Measurements from ENCODE around the gene MRI1.
"Not testable (repeated sequence)": the region's sequence is repeated elsewhere in the genome, so short reads cannot be mapped to it uniquely, and the experiment has no call there.

Gene MRI1

DNA sequence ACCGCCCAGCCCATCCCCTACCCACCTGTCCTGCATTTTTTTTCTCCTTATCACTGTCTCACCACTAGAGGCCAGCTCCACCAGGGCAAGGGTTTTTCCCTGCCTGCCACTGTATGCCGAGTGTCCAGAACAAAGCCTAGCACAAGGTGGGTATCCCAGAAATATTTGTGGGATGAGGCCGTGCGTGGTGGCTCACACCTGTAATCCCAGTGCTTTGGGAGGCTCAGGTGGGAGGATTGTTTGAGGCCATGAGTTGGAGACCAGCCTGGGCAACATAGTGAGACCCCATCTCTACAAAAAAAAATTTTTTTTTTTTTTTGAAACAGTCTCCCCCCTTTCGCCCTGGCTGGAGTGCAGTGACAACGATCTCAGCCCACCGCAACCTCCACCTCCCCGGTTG is 2.9 kb upstream of the MRI1 start:
- DNase-seq (ENCODE audit: low read depth): no peak

DNA sequence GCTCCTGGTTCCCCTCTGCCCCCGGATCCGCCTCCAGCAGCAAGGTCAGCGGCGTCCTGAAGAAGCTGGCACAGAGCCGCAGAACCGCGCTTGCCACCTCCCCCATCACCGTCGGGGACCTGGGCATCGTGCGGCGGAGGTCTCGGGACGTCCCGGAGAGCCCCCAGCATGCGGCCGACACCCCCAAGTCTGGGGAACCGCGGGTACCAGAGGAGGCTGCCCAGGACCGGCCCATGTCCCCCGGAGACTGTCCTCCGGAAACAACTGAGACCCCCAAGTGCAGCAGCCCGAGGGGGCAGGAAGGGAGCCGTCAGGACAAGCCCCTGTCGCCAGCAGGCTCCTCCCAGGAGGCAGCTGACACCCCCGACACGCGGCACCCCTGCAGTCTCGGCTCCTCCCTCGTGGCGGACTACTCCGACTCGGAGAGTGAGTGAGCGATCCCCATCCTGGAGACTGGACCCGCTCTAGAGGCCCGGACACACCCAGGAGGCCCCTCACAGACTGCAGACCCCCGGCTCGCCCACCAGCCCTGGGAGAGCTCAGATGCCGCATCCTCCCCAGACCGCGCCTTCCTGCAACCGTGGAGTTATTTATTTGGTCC is 1.6 kb upstream of the MRI1 start:
- DNase-seq (ENCODE audit: low read depth): no peak

DNA sequence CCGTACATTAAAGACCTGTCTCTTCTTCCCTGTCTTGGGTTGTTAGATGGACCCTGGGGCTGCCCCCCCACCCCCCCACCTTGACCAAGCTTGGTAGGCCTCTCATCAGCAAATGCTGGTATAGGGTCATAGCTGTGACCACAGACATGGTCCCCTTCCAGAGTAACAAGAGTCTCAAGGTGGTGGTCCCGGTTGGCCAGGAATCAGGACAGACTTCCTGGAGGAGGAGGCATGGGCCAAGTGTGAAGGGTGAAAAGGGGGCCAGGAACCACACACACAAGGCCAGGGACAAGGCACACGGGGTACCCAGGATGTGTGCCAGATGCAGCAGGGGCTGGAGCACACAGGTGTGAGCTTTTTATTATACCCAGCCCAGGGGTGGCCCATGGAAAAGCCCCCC is 1.1 kb upstream of the MRI1 start:
- no peak for DNase-seq (ENCODE audit: low read depth)

DNA sequence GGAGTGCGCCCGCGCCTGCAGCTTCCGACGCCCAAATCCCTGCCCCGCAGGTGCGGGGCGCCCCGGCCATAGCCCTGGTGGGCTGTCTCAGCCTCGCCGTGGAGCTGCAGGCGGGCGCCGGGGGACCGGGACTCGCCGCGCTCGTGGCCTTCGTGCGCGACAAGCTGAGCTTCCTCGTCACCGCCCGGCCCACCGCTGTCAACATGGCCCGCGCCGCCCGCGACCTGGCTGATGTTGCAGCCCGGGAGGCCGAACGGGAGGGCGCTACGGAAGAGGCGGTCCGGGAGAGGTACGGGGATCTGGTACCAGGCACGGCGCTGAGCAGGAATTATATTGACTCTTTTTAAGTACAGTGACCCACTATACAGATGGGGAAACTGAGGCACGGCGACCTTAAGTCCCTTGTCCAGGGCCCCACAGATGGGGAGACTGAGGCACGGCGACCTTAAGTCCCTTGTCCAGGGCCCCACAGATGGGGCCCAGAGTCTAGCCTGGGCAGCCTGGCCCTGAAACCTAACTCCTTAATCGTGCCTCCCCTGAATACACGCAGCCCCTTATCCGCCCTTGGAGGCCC is 586 bp downstream of the MRI1 start:
- peak; percentile 21 for DNase-seq (ENCODE audit: low read depth)

DNA sequence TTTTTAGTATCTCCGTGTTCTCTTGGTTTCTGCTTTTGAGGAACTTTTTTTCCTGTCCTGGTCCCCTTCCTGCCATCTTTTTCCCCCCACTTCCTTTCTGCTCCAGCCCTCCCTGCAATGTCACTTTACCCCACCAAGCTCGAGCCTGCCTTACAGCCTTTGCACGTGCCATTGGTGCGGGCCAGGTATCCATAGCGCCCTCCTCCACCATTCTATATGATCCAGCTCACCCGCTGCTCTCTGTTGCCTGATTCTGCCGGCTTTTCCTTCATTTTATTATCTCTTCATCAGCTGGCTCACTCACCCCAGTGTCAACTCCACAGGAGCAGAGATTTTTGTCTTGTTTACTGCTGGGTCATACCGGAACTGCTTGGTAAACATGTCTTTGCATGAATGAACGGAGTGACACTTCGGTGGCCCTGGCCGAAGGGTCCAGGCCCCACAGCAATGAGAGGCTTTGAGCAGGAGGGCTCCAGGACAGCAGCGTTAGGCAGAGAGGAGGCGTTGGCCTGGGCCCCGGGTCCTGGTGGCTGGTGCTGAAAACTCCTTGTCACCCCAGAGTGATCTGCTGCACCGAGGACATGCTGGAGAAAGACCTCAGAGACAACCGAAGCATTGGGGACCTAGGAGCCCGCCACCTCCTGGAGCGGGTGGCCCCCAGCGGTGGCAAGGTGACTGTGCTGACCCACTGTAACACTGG is 1.2 kb downstream of the MRI1 start:
- no peak for DNase-seq (ENCODE audit: low read depth)

DNA sequence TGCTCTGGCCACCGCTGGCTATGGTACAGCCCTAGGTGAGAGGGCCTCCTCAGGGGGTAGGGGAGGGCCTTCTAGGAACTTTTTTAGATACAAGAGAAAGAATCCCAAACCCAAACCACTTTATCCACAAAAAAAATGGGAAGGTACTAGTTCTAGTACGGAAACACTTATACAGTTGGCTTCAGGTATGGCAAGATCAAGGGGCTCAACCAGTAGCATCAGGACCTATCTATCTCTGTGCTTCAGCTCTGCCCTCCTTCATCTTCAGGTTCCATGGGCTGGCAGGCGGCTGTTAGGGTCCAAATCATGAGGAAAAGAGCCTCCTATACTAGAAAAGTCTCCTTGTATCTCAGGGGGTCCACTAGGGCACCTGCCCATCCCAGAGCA is 1.8 kb downstream of the MRI1 start:
- no peak for DNase-seq (ENCODE audit: low read depth)

DNA sequence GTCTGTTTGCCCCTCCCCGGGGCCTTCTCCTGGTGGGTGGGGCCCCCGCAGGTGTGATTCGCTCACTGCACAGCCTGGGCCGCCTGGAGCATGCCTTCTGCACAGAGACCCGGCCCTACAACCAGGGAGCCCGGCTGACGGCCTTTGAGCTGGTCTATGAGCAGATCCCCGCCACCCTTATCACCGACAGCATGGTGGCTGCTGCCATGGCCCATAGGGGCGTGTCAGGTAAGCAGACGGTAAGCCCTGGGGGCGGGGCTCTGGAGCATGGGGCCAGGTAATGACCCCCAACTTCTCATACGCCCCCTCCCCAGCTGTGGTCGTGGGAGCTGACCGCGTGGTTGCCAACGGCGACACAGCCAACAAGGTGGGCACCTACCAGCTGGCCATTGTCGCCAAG is 4.2 kb downstream of the MRI1 start:
- DNase-seq (ENCODE audit: low read depth): no peak

DNA sequence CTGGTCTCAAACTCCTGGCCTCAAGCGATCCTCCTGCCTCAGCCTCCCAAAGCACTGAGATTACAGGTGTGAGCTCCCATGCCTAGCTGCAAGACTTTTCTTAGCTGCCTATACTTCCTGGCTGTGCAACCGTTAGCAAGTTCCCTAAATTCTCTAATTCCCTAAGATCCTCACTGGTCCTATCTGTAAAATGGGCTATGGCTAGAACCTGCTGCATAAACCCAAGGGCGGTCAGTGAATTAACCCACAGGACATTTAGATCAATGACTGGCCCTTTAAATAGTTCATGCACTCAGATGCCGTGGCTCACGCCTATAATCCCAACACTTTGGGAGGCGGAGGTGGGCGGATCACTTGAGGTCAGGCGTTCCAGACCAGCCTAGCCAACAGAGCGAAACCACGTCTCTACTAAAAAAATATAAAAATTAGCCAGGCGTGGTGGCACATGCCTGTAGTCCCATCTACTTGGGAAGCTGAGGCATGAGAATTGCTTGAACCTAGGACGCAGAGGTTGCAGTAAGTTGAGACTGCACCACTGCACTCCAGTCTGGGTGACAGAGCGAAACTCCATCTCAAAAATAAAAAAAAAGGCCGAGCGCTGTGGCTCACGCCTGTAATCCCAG is 5.8 kb downstream of the MRI1 start:
- DNase-seq (ENCODE audit: low read depth): no peak

DNA sequence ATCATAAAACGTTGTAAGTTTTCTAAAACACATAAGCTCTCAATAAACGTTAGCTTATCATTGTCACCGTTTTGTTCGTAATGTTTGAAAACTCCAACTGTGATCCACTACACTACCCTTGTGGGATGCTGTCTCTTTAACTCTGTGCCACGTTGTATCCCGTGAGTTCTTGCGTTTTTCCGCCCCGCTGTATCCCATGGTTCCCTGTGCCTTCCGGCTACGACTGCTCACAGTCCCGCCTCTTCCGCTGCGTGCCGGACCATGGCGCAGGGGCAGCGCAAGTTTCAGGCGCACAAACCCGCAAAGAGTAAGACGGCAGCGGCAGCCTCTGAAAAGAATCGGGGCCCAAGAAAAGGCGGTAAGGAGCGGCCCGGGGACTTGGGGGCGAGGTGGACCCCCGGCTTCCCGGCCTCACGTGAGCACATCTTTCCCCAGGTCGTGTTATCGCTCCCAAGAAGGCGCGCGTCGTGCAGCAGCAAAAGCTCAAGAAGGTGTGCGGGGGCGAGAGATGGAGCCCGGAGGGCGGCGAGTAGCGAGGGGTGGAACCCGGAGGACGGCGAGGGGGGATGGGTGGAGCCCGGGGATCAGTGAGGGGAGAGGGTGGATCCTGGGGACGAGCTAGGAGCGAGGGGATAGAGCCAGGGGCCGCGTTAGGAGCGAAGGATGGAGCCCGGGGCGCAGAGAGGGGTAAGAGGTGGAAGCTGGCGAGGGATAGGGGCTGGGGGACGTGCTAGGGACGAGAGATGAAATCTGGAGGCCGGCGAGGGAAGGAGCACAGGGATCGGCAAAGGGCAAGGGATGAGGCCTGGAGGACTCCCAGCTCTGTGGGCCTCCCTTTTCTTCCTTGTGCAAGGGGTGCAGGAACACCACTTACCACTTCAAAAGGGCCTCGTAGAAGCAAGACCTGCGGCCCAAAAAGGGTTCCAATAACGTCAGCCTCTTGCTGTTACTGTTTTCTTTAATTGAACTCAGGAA is 10.2 kb downstream of the MRI1 start, which contains the start of gene C19orf53:
Gene C19orf53 (plus strand): TSS at position 240 of the 975 bp plus-strand sequence. CDS start 22 bp downstream, at position 262.
- peak; percentile 81 for DNase-seq (ENCODE audit: low read depth)

DNA sequence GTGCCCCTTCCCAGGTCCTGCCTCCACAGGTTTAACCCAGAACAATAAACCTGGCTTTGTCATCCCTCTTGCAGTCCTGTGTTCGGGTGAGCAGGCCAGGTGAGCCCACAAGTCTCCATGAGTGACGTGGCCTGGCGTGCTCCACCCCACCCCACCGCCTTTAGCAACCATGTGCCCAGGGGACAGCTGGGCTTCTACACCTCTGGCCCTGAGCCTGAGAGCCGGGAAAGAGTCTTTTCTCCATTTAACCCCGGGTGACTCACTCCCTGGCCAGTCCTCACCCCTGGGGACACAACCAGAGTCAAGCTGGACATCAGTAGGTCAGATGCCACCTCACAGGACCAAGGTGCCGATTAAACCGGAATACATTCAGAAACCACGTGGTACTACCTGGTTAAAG is 14.1 kb downstream of the MRI1 start:
- no peak for DNase-seq (ENCODE audit: low read depth)

DNA sequence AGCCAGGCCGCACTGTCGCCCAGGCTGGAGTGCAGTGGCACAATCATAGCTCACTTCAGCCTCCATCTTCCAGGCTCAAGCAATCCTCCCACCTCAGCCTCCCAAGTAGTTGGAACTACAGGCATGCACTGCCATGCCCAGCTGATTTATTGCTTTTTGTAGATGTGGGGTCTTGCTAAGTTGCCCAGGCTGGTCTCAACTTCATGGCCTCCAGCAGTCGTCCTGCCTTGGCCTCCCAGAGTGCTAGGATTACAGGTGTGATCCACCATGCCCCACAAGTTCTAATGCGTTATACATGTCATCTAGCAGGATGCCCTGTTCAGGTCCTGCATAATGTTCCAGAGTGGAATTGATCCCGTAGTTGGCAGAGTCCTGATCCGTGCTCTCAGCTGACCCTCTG is 14.5 kb downstream of the MRI1 start:
- DNase-seq (ENCODE audit: low read depth): no peak

DNA sequence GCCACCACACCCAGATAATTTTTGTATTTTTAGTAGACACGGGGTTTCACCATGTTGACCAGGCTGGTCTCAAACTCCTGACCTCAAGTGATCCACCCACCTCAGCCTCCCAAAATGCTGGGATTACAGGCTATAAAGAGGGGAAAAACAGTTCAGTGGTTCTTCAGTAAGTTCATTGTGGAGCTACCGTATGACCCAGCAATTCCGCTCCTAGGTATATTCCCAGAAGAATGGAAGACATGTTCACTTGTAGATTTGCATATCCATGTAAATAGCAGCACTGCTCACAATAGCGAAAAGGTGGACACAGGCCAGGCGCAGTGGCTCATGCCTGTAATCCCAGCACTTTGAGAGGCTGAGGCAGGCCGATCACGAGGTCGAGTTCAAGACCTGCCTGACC is 15.5 kb downstream of the MRI1 start:
- not testable (repeated sequence) for DNase-seq (ENCODE audit: low read depth)

DNA sequence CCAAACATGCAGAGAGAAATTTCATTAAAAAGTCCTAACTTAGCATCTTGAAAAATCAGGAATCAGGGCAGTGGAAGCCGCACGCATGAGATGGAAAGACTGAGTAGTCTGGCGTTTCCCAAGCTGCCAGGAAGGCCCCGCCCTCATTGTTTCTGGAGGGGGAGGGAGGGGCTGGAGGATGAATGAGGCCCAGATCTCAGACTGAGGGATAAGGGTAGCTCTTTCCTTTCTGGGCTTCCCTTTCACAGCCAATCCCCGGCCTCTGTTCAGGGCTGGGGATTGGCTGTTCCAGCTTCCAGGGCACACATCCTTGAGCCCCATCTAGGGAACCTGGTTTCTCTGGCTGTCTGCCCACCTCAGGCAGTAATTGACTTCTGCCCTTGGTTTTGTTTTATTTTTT is 17.2 kb downstream of the MRI1 start:
- DNase-seq (ENCODE audit: low read depth): no peak

DNA sequence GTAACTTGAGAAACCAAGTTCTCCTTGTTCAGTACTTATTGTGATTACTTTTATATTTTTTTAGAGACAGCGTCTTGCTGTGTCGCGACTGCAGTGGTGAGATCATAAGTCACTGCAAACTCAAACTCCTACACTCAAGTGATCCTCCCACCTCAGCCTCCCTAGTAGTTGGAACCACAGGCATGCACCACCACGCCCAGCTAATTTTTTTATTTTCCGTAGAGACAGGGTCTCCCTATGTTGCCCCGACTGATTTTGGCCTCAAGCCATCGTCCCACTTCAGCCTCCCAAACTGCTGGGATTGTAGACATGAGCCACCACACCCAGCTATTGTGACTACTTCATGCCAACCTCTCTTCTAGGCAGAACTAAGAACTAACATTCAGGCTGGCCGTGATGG is 18.2 kb downstream of the MRI1 start:
- no peak for DNase-seq (ENCODE audit: low read depth)

DNA sequence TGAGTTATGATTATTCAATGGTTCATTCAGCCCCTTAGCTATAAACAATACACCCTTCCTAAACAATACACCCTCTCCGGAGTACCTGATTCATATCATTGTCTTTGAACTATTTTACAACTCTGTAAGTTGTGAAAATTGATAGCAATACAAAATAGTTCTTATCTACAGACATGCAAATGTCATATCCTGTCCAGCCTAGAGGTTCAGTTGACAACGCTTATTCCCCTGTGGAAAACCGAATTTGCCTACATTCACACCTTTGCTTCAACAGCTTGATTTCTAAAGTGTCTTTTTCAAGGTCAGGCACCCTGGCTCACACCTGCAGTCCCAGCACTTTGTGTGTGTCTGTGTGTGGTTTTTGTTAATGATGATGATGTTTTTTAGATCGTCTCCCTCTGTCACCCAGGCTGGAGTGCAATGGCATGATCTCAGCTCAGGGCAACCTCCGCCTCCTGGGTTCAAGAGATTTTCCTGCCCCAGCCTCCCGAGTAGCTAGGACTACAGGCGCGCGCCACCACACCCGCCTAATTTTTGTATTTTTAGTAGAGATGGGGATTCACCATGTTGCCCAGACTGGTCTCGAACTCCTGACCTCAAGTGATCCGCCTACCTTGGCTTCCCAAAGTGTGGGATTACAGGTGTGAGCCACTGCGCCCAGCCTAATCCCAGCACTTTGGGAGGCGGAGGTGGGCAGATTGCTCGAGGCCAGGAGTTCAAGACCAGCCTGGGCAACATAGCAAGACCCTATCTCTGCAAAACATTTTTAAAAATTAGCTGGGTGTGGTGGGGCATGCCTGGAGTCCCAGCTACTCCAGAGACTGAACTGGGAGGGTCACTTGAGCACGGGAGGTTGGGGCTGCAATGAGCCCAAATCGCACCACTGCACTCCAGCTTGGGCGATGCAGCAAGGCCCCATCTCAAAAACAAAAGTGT is 19.5 kb downstream of the MRI1 start:
- DNase-seq (ENCODE audit: low read depth): no peak

DNA sequence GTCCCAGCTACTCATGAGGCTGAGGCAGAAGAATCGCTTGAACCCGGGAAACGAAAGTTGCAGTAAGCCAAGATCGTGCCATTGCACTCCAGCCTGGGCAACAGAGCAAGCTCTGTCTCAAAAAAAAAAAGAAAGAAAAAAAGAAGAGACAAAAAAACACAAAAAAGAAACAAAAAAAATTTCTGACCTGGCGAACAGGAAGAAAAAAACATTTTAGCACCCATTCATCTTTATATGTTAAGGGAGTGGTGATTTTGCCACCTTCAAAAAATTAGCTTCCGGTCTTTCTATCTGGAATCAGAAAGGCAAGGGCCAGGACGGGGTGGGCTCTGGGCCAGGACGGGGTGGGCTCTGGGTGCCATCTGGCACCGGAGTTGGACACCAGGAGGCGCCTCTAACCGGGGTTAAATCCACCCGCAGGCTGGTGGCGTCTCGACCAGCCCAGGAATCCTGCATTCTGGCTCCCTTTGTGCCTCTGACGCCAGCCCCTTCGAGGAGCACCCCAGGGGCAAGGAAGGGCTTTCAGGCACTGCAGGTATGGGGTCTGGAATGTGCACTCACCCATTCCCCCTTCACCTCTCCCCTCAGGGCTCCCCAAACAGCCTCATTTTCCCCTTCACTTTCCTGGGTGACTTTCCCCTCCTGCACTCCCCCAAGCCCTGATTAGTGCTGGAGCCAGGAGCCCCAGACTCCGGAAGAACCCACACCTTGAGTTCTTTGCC is 20.6 kb downstream of the MRI1 start:
- DNase-seq (ENCODE audit: low read depth): peak; percentile 64

DNA sequence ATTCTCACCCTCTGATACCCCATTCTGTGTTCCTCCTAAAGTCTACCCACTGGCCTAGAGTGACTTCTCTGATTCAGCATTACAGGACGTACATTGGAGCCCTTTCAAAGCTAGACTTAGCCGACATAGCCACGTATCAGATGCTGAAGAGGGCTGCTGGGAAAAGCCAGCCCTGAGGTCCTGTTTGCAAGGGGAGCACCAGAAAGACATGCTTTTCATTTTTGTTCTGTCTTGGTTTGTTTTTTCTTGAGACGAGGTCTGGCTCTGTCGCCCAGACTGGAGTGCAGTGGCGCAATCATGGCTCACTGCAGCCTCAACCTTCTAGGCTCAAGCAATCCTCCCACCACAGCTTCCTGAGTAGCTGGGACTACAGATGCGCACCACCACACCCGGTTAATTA is 24.7 kb downstream of the MRI1 start:
- DNase-seq (ENCODE audit: low read depth): no peak

DNA sequence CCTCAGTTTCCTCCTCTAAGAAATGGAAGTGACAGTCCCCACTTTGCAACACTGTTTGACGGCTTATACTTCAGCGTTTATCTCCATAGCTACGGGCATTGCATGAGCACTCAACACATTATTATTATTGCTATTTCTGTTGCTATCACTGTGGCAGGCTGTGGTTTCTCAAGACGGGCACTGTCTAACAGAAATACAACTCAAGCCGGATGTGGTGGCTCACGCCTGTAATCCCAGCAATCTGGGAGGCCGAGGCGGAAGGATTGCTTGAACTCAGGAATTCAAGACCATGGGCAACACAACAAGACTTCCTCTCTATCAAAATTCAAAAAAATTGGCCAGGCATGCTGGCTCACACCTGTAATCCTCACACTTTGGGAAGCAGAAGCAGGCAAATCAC is 26.0 kb downstream of the MRI1 start:
- DNase-seq (ENCODE audit: low read depth): no peak

DNA sequence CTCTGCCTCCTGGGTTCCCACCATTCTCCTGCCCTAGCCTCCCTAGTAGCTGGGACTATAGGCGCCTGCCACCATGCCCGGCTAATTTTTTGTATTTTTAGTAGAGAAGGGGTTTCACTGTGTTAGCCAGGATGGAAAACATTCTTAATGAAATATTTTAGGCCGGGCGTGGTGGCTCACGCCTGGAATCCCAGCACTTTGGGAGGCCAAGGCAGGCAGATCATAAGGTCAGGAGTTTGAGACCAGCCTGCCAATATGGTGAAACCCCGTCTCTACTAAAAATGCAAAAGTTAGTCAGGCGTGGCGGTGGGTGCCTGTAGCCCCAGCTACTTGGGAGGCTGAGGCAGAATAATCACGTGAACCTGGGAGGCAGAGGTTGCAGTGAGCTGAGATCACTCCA is 29.0 kb downstream of the MRI1 start:
- not testable (repeated sequence) for DNase-seq (ENCODE audit: low read depth)

DNA sequence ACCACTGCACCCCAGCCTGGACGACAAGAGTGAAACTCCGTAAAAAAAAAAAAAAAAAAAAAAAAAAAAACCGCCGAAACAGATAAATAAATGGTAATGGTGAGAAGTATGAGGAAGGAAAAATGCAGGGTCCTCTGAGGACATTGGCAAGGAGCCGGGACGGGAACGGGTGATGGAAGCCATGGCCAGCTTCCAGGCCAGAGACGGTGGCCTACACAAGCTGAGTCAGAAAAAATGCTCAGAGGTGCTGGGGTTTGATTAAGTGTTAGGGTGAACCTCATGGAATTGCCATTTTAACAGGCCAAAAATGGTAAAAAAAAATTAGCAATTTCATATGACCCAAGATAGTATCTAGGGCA is 30.1 kb downstream of the MRI1 start:
- DNase-seq (ENCODE audit: low read depth): no peak
